ENCODE results near the gene XYLT1. TPM values are rescaled to one million over a fixed set of nuclear protein-coding genes. Genes with fewer than 3 reads are reported as not detected.

Gene XYLT1
- total and polyA plus RNA-seq, 9 of the 15 experiments (the other 6 are each of a cell fraction or from before 2014, with no cell fraction given): 0.03 to 0.09 (median 0.08) TPM; not detected in 6

GRCh38 chr16:17318238-17318637 lies 152.5 kb downstream of the XYLT1 start (continued):
- TF ChIP-seq LCOR (CRISPR knock-in tag; IDR thresholded peaks at IDR 0.05) (no peak), NCOA2 (IDR thresholded peaks at IDR 0.05; ENCODE audit: partially characterized antibody in 2 of 2) (no peak), RBM22 (IDR thresholded peaks at IDR 0.05; ENCODE audit: low read depth, low read length, poor library complexity, severe bottlenecking) (no peak), RBM39 (optimal IDR thresholded peaks at IDR 0.05; ENCODE audit: low read depth, low read length) (no peak), ZNF780A (CRISPR knock-in tag; IDR thresholded peaks at IDR 0.05) (no peak), C11orf30 (IDR thresholded peaks at IDR 0.05; ENCODE audit: low read depth) (peak; percentile 37; the same call in 1 of the 2 replicates), RAD51 (IDR thresholded peaks at IDR 0.05; ENCODE audit: borderline replicate concordance, low read depth) (no peak), ZNF197 (CRISPR knock-in tag; IDR thresholded peaks at IDR 0.05; ENCODE audit: low read depth) (no peak), MEF2A (IDR thresholded peaks at IDR 0.05; ENCODE audit: control insufficient read depth, low read depth, low read length) (no peak), ZNF316 (IDR thresholded peaks at IDR 0.05) (0 out of 2 replicates have a peak, but pooled peaks have one; percentile 20), TEAD4 (IDR thresholded peaks at IDR 0.05; ENCODE audit: low read length) (no peak), TEAD4 (CRISPR knock-in tag; IDR thresholded peaks at IDR 0.05; ENCODE audit: borderline replicate concordance) (no peak), ZNF507 (tag; conservative IDR thresholded peaks at IDR 0.05) (no peak)
- TF ChIP-seq, protein P1, sequence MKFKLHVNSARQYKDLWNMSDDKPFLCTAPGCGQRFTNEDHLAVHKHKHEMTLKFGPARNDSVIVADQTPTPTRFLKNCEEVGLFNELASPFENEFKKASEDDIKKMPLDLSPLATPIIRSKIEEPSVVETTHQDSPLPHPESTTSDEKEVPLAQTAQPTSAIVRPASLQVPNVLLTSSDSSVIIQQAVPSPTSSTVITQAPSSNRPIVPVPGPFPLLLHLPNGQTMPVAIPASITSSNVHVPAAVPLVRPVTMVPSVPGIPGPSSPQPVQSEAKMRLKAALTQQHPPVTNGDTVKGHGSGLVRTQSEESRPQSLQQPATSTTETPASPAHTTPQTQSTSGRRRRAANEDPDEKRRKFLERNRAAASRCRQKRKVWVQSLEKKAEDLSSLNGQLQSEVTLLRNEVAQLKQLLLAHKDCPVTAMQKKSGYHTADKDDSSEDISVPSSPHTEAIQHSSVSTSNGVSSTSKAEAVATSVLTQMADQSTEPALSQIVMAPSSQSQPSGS (CRISPR knock-in tag; IDR thresholded peaks at IDR 0.05): no peak
- TF ChIP-seq, protein P2, sequence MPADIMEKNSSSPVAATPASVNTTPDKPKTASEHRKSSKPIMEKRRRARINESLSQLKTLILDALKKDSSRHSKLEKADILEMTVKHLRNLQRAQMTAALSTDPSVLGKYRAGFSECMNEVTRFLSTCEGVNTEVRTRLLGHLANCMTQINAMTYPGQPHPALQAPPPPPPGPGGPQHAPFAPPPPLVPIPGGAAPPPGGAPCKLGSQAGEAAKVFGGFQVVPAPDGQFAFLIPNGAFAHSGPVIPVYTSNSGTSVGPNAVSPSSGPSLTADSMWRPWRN (IDR thresholded peaks at IDR 0.05; ENCODE audit: low read depth): no peak

Data from K562 (cell line).